Fibroblast of lung (primary cell): Measurements from ENCODE around the gene LPXN. TPM values are rescaled to one million over a fixed set of nuclear protein-coding genes. Genes with fewer than 3 reads are reported as not detected.

ENCODE experiments used
- DNase-seq, 2 donors: peaks; one replicate each; pipeline versions ENCODE4 v3.0.0 to v3.0.0-alpha.2; 2010; ENCODE audit warnings: low read depth in 2 of 2
- H2AFZ ChIP-seq: 2 replicates; pipeline ENCODE4 v1.5.1; 2012; ENCODE audit warnings: low read length, control low read depth, inconsistent platforms
- H3K27ac ChIP-seq: 2 replicates; pipeline ENCODE4 v1.5.1; 2011; ENCODE audit warnings: low read length, control low read depth; ENCODE audit not compliant: insufficient read depth
- H3K27me3 ChIP-seq: 2 replicates; pipeline ENCODE4 v1.5.1; 2011; ENCODE audit warnings: mild to moderate bottlenecking, low read length; ENCODE audit not compliant: control insufficient read depth, insufficient read depth
- H3K36me3 ChIP-seq: 2 replicates; pipeline ENCODE4 v1.5.1; 2011; ENCODE audit warnings: low read length; ENCODE audit not compliant: control insufficient read depth, insufficient read depth
- H3K4me1 ChIP-seq: 2 replicates; pipeline ENCODE4 v1.5.1; 2011; ENCODE audit warnings: low read length; ENCODE audit not compliant: control insufficient read depth, insufficient read depth; ENCODE audit errors: extremely low read depth
- H3K4me2 ChIP-seq: 2 replicates; pipeline ENCODE4 v1.5.1; 2011; ENCODE audit warnings: low read length, control low read depth; ENCODE audit not compliant: insufficient read depth; ENCODE audit errors: extremely low read depth
- H3K4me3 ChIP-seq, 4 experiments: fragments of 200-600 bp in 1 of 4; sonication (generic) in 1 of 4; replicated peaks in 1 of 4; 2 replicates each; pipeline ENCODE4 v1.5.1; 2011 to 2016; ENCODE audit warnings: low read length in 4 of 4, low read depth in 3 of 4, mild to moderate bottlenecking in 3 of 4, control low read depth in 2 of 4, inconsistent platforms in 1 of 4, mixed read lengths in 1 of 4; ENCODE audit not compliant: insufficient read depth in 1 of 4; ENCODE audit errors: control extremely low read depth in 1 of 4
- H3K79me2 ChIP-seq: 2 replicates; pipeline ENCODE4 v1.5.1; 2012; ENCODE audit warnings: mild to moderate bottlenecking, low read length, inconsistent platforms; ENCODE audit not compliant: control insufficient read depth, insufficient read depth
- H3K9ac ChIP-seq: 2 replicates; pipeline ENCODE4 v1.5.1; 2011; ENCODE audit warnings: mild to moderate bottlenecking, low read length, control low read depth; ENCODE audit not compliant: insufficient read depth
- H3K9me3 ChIP-seq: 2 replicates; pipeline ENCODE4 v1.5.1; 2012; ENCODE audit warnings: low read depth, low read length; ENCODE audit not compliant: control insufficient read depth, insufficient read depth
- H4K20me1 ChIP-seq: 2 replicates; pipeline ENCODE4 v1.5.1; 2011; ENCODE audit warnings: low read length; ENCODE audit not compliant: control insufficient read depth, insufficient read depth; ENCODE audit errors: extremely low read depth
- EZH2 ChIP-seq: IDR thresholded peaks from 2 replicates; pipeline ENCODE4 v1.5.1; 2012; ENCODE audit warnings: low read length, control low read depth, mild to moderate bottlenecking; ENCODE audit errors: missing control alignments
- polyA plus RNA-seq, 2 donors: library from polyadenylated mRNA; depleted of rRNA in 1 of 2; stranded (reverse) in 1 of 2; unstranded in 1 of 2; fragments of >200 nt; gene quantifications; 2 replicates each; pipeline ENCODE4 v1.2.1, GENCODE V29; 2011 to 2012; ENCODE audit warnings: missing spikeins in 1 of 2
- total RNA-seq: library from RNA; depleted of rRNA; stranded (reverse); fragments of >200 nt; gene quantifications from 2 replicates; pipeline ENCODE4 v1.2.1, GENCODE V29; 2014
- TF ChIP-seq, protein P1 (sequence below), 2 donors: IDR thresholded peaks in 1 of 2; conservative IDR thresholded peaks in 1 of 2; 1 replicate in 1 of 2; 2 replicates in 1 of 2; pipeline ENCODE4 v1.5.1; 2011 to 2012; ENCODE audit warnings: low read length in 2 of 2, control low read depth in 1 of 2, inconsistent platforms in 1 of 2, low read depth in 1 of 2, mild to moderate bottlenecking in 1 of 2

The LPXN gene
- total and polyA plus RNA-seq, 2 donors (not counting 1 experiment from before 2014, with no cell fraction given), result 8.6 to 9.2 TPM

DNA sequence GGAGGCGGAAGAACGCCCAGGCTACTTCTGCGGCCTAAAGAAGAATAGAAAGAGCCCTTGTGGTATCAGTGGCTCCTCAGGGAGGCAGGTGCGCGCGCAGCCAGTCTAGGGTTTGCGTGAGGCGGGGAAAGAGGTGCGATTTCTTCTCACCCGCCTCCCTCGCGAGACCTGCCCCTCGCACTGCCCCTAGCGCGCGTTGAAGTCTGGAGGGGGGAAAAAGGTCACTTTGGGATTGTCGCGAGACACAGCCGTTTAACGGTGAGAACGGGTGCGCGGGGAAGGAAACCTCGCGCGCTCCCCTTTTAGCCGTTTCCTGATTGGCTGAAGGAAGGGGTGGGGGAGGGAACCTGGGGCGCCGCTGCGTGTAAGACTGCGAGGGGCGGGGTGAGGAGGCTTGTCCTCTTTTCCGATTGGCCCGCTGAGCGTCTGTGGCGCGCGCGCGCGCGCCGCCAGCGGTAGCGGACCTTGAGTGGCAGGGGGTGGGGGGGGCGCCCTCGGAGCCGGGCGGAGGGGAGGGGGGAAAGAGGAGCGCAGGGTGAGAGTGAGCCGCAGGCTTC is 3.1 kb upstream of the LPXN start, which contains the start of gene ZFP91:
ZFP91 (plus strand) TSS at position 429 of the 557 bp plus-strand sequence. CDS start 219 bp downstream, outside the sequence.
- H4K20me1 ChIP-seq, result no peaks in the 10 kb centered on the region
- H3K27me3 ChIP-seq, result no peaks in the 10 kb centered on the region
- H2AFZ ChIP-seq, result peak within 1 kb of the TSS; percentile 70
- peak within 1 kb of the TSS; percentile 89 to 93 (median 91) for H3K4me3 ChIP-seq
- peaks cover 25% of the 10 kb centered on the region for H3K4me1 ChIP-seq
- peak within 1 kb of the TSS; percentile 97 for H3K27ac ChIP-seq
- H3K4me2 ChIP-seq, result peak within 1 kb of the TSS; percentile 93
- peak within 1 kb of the TSS; percentile 98 for H3K9ac ChIP-seq
- H3K79me2 ChIP-seq, result peaks cover 47% of the 10 kb centered on the region
- no peaks in the 10 kb centered on the region for H3K36me3 ChIP-seq
- peak; percentile 97 to 98 for DNase-seq
- no peaks in the 10 kb centered on the region for H3K9me3 ChIP-seq
- TF ChIP-seq, protein P1, sequence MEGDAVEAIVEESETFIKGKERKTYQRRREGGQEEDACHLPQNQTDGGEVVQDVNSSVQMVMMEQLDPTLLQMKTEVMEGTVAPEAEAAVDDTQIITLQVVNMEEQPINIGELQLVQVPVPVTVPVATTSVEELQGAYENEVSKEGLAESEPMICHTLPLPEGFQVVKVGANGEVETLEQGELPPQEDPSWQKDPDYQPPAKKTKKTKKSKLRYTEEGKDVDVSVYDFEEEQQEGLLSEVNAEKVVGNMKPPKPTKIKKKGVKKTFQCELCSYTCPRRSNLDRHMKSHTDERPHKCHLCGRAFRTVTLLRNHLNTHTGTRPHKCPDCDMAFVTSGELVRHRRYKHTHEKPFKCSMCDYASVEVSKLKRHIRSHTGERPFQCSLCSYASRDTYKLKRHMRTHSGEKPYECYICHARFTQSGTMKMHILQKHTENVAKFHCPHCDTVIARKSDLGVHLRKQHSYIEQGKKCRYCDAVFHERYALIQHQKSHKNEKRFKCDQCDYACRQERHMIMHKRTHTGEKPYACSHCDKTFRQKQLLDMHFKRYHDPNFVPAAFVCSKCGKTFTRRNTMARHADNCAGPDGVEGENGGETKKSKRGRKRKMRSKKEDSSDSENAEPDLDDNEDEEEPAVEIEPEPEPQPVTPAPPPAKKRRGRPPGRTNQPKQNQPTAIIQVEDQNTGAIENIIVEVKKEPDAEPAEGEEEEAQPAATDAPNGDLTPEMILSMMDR (conservative IDR thresholded peaks at IDR 0.05 in 1 of 2, IDR thresholded peaks at IDR 0.05 in 1 of 2; ENCODE audit: low read depth in 1 of 2, low read length in 2 of 2), result no peak
- TF ChIP-seq EZH2, result no peak

DNA sequence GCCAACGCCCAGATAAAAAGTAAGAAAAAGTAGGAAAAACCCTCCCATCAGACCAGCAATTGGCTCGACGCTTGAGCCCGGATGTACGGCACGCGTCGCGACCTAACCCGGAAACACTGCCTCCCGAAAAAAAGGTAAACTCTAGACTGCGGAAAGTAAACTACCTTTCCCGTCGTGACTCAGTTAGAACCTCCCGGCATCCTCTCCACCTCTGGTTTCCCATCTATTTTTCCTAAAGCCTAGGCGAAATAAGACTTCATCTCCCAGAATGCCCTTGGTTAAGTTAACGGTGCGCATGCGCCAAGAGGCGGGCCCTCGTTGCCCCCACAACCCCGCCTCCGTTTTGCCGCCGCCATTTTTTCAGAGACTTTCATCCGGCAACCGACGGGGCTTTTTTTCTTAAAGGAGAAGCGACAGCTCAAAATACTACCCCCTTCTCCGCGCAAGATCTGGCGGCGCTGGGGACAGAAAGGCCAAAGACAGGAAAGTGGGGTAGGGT is 2.5 kb upstream of the LPXN start:
- Histone ChIP-seq H3K36me3 (no peaks in the 10 kb centered on the region), H3K27me3 (no peaks in the 10 kb centered on the region), H4K20me1 (no peaks in the 10 kb centered on the region), H3K4me3 (peak overlapping the region; percentile 54 to 93 (median 84)), H3K9ac (peak overlapping the region; percentile 98), H3K4me2 (peak overlapping the region; percentile 75), H3K79me2 (peaks cover 42% of the 10 kb centered on the region), H3K4me1 (peaks cover 28% of the 10 kb centered on the region), H3K9me3 (no peaks in the 10 kb centered on the region), H3K27ac (peak overlapping the region; percentile 97), H2AFZ (peak overlapping the region; percentile 28)
- DNase-seq, result peak; percentile 98 to 99
- no peak for TF ChIP-seq EZH2
- TF ChIP-seq, protein P1 (conservative IDR thresholded peaks at IDR 0.05 in 1 of 2, IDR thresholded peaks at IDR 0.05 in 1 of 2; ENCODE audit: low read depth in 1 of 2, low read length in 2 of 2), result no peak

DNA sequence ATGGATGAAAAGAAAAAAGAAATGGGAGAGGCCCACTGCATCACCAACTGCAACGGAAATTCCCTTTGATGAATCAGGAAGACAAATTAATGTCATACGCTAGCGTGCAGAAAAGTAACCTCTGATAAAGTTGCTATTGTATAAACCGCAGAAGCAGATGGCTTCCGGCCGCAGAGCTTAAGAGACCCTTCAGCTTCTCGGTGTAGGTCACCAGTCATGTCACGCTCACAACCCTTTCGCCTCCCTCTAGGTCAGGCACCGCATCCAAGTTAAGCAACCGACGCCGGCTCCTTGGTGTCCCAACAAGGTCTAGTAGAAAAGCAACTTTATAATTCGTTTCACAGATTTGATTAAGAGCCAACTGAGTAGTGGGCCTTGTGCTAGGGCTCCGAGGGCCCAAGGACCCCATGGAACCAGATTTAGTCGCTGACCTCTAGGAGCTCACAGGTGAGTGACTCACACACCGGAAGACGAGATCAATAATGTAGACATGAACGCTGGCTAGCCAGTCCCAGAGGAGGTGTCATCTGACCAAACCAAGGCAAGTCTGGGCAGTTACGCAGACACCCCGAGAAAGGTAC is 2.0 kb upstream of the LPXN start:
- Histone ChIP-seq H3K4me1 (peaks cover 29% of the 10 kb centered on the region), H3K4me2 (peak overlapping the region; percentile 64), H3K79me2 (peaks cover 37% of the 10 kb centered on the region), H2AFZ (peak overlapping the region; percentile 28), H3K9me3 (no peaks in the 10 kb centered on the region), H3K27me3 (no peaks in the 10 kb centered on the region), H3K27ac (peak overlapping the region; percentile 97), H3K4me3 (peak overlapping the region; percentile 54 to 93 (median 84)), H3K36me3 (no peaks in the 10 kb centered on the region), H3K9ac (peak overlapping the region; percentile 98), H4K20me1 (no peaks in the 10 kb centered on the region)
- DNase-seq, result peak; percentile 74 to 97
- TF ChIP-seq, protein P1 (conservative IDR thresholded peaks at IDR 0.05 in 1 of 2, IDR thresholded peaks at IDR 0.05 in 1 of 2; ENCODE audit: low read depth in 1 of 2, low read length in 2 of 2), result no peak
- TF ChIP-seq EZH2, result no peak
